HUES48 (cell line): Measurements from ENCODE around the gene PGAP2.
A peak's percentile ranks its signal among the peaks of the same experiment; 100 is the strongest.

ENCODE experiments used
- H3K27ac ChIP-seq: one replicate; pipeline ENCODE4 v1.7.0; 2013; ENCODE audit warnings: low read depth, low read length, inconsistent platforms
- H3K27me3 ChIP-seq: 2 replicates; pipeline ENCODE4 v1.6.1; 2013; ENCODE audit warnings: mild to moderate bottlenecking, low read length; ENCODE audit not compliant: control insufficient read depth, insufficient read depth
- H3K36me3 ChIP-seq: 2 replicates; pipeline ENCODE4 v1.6.1; 2013; ENCODE audit warnings: low read length; ENCODE audit not compliant: control insufficient read depth, insufficient read depth
- H3K4me1 ChIP-seq: 2 replicates; pipeline ENCODE4 v1.6.1; 2013; ENCODE audit warnings: mild to moderate bottlenecking, low read length; ENCODE audit not compliant: control insufficient read depth, insufficient read depth
- H3K4me3 ChIP-seq: 2 replicates; pipeline ENCODE4 v1.5.1; 2013; ENCODE audit warnings: mild to moderate bottlenecking, low read depth, low read length
- H3K9ac ChIP-seq: 2 replicates; pipeline ENCODE4 v1.6.1; 2013; ENCODE audit warnings: mild to moderate bottlenecking, low read depth, low read length, moderate library complexity
- H3K9me3 ChIP-seq: 2 replicates; pipeline ENCODE4 v1.6.1; 2013; ENCODE audit warnings: low read length; ENCODE audit not compliant: control insufficient read depth, insufficient read depth

PGAP2 gene

GRCh38 chr11:3823762-3824506, 15.6 kb downstream of the PGAP2 start:
- Histone ChIP-seq H3K9me3 (no peaks in the 10 kb centered on the region), H3K27me3 (no peaks in the 10 kb centered on the region), H3K36me3 (peaks cover 29% of the 10 kb centered on the region), H3K4me3 (no peak overlapping the region), H3K4me1 (peaks cover 33% of the 10 kb centered on the region), H3K9ac (no peak overlapping the region), H3K27ac (no peak overlapping the region)

GRCh38 chr11:3824714-3825472, 16.5 kb downstream of the PGAP2 start:
- H3K27me3 ChIP-seq, result no peaks in the 10 kb centered on the region
- no peaks in the 10 kb centered on the region for H3K9me3 ChIP-seq
- no peak overlapping the region for H3K4me3 ChIP-seq
- peaks cover 29% of the 10 kb centered on the region for H3K36me3 ChIP-seq
- peaks cover 33% of the 10 kb centered on the region for H3K4me1 ChIP-seq
- no peak overlapping the region for H3K27ac ChIP-seq
- H3K9ac ChIP-seq, result no peak overlapping the region

- peaks cover 32% of the 10 kb centered on the region for H3K36me3 ChIP-seq
- peaks cover 33% of the 10 kb centered on the region for H3K4me1 ChIP-seq
- H3K9me3 ChIP-seq, result no peaks in the 10 kb centered on the region
Observed at GRCh38 chr11:3825473-3826154, 17.3 kb downstream of the PGAP2 start.

GRCh38 chr11:3826721-3827120, 18.4 kb downstream of the PGAP2 start:
- H3K9ac ChIP-seq, result no peak overlapping the region
- peaks cover 32% of the 10 kb centered on the region for H3K36me3 ChIP-seq
- H3K9me3 ChIP-seq, result no peaks in the 10 kb centered on the region
- H3K27me3 ChIP-seq, result no peaks in the 10 kb centered on the region
- peaks cover 33% of the 10 kb centered on the region for H3K4me1 ChIP-seq
- 0 out of 2 replicates have a peak overlapping the region, but pooled peaks have one; percentile 3 for H3K4me3 ChIP-seq
- H3K27ac ChIP-seq, result peak overlapping the region; percentile 74

More at GRCh38 chr11:3825473-3826154, 17.3 kb downstream of the PGAP2 start:
- Histone ChIP-seq H3K9ac (no peak overlapping the region), H3K27ac (no peak overlapping the region), H3K27me3 (no peaks in the 10 kb centered on the region), H3K4me3 (no peak overlapping the region)

GRCh38 chr11:3827434-3828186, 19.2 kb downstream of the PGAP2 start:
- Histone ChIP-seq H3K9me3 (no peaks in the 10 kb centered on the region), H3K27ac (peak overlapping the region; percentile 74), H3K9ac (no peak overlapping the region)

GRCh38 chr11:3830088-3830487, 21.7 kb downstream of the PGAP2 start:
- H3K9ac ChIP-seq, result no peak overlapping the region
- peaks cover 40% of the 10 kb centered on the region for H3K4me1 ChIP-seq
- H3K27ac ChIP-seq, result no peak overlapping the region
- H3K27me3 ChIP-seq, result no peaks in the 10 kb centered on the region
- H3K4me3 ChIP-seq, result no peak overlapping the region
- H3K9me3 ChIP-seq, result no peaks in the 10 kb centered on the region
- H3K36me3 ChIP-seq, result peaks cover 35% of the 10 kb centered on the region

More at GRCh38 chr11:3827434-3828186, 19.2 kb downstream of the PGAP2 start:
- H3K27me3 ChIP-seq, result no peaks in the 10 kb centered on the region
- peaks cover 33% of the 10 kb centered on the region for H3K4me1 ChIP-seq
- peaks cover 32% of the 10 kb centered on the region for H3K36me3 ChIP-seq
- H3K4me3 ChIP-seq, result no peak overlapping the region

GRCh38 chr11:3830730-3831129, 22.4 kb downstream of the PGAP2 start:
- Histone ChIP-seq H3K27ac (no peak overlapping the region), H3K36me3 (peaks cover 31% of the 10 kb centered on the region)

GRCh38 chr11:3831378-3832239, 23.2 kb downstream of the PGAP2 start:
- Histone ChIP-seq H3K9ac (no peak overlapping the region), H3K27me3 (no peaks in the 10 kb centered on the region), H3K4me3 (no peak overlapping the region), H3K9me3 (no peaks in the 10 kb centered on the region), H3K4me1 (peaks cover 30% of the 10 kb centered on the region), H3K27ac (no peak overlapping the region), H3K36me3 (peaks cover 27% of the 10 kb centered on the region)

More at GRCh38 chr11:3830730-3831129, 22.4 kb downstream of the PGAP2 start:
- Histone ChIP-seq H3K4me3 (no peak overlapping the region), H3K4me1 (peaks cover 38% of the 10 kb centered on the region), H3K9me3 (no peaks in the 10 kb centered on the region), H3K27me3 (no peaks in the 10 kb centered on the region), H3K9ac (no peak overlapping the region)

- H3K27ac ChIP-seq, result no peak overlapping the region
- H3K4me1 ChIP-seq, result peaks cover 22% of the 10 kb centered on the region; the same call in 1 of the 2 replicates
- peaks cover 17% of the 10 kb centered on the region for H3K36me3 ChIP-seq
- H3K27me3 ChIP-seq, result no peaks in the 10 kb centered on the region
- no peak overlapping the region for H3K9ac ChIP-seq
- H3K4me3 ChIP-seq, result no peak overlapping the region
- H3K9me3 ChIP-seq, result no peaks in the 10 kb centered on the region
Observed at GRCh38 chr11:3832816-3833215, 24.5 kb downstream of the PGAP2 start.

- H3K27me3 ChIP-seq, result no peaks in the 10 kb centered on the region
Observed at GRCh38 chr11:3833449-3833848, 25.1 kb downstream of the PGAP2 start.

More at GRCh38 chr11:3833449-3833848, 25.1 kb downstream of the PGAP2 start:
- no peak overlapping the region for H3K4me3 ChIP-seq
- no peak overlapping the region for H3K27ac ChIP-seq
- H3K9ac ChIP-seq, result no peak overlapping the region
- H3K36me3 ChIP-seq, result peaks cover 12% of the 10 kb centered on the region
- peaks cover 20% of the 10 kb centered on the region; the same call in 1 of the 2 replicates for H3K4me1 ChIP-seq
- no peaks in the 10 kb centered on the region for H3K9me3 ChIP-seq
